Mucosa of stomach (tissue), 1 donor: ENCODE results near the gene ADAP2.
"Not testable (repeated sequence)": the region's sequence is repeated elsewhere in the genome, so short reads cannot be mapped to it uniquely, and the experiment has no call there.

Experiments
- H3K27me3 ChIP-seq: one replicate; pipeline ENCODE4 v1.7.0; 2013; ENCODE audit warnings: mild to moderate bottlenecking, low read length; ENCODE audit not compliant: control insufficient read depth, insufficient read depth
- H3K36me3 ChIP-seq: one replicate; pipeline ENCODE4 v1.7.0; 2013; ENCODE audit warnings: low read length; ENCODE audit not compliant: control insufficient read depth, insufficient read depth
- H3K4me1 ChIP-seq: one replicate; pipeline ENCODE4 v1.7.0; 2013; ENCODE audit warnings: mild to moderate bottlenecking, low read length; ENCODE audit not compliant: control insufficient read depth, insufficient read depth
- H3K4me3 ChIP-seq: one replicate; pipeline ENCODE4 v1.7.0; 2013; ENCODE audit warnings: low read length
- H3K9ac ChIP-seq: one replicate; pipeline ENCODE4 v1.7.0; 2013; ENCODE audit warnings: mild to moderate bottlenecking, low read length, moderate library complexity
- H3K9me3 ChIP-seq: one replicate; pipeline ENCODE4 v1.7.0; 2013; ENCODE audit warnings: mild to moderate bottlenecking, low read length, moderate library complexity; ENCODE audit not compliant: control insufficient read depth
- donor health status: Pancreatic carcinoma.

Gene ADAP2, protein sequence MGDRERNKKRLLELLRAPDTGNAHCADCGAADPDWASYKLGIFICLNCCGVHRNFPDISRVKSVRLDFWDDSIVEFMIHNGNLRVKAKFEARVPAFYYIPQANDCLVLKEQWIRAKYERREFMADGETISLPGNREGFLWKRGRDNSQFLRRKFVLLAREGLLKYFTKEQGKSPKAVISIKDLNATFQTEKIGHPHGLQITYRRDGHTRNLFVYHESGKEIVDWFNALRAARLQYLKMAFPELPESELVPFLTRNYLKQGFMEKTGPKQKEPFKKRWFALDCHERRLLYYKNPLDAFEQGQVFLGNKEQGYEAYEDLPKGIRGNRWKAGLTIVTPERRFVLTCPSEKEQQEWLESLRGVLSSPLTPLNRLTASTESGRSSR

DNA sequence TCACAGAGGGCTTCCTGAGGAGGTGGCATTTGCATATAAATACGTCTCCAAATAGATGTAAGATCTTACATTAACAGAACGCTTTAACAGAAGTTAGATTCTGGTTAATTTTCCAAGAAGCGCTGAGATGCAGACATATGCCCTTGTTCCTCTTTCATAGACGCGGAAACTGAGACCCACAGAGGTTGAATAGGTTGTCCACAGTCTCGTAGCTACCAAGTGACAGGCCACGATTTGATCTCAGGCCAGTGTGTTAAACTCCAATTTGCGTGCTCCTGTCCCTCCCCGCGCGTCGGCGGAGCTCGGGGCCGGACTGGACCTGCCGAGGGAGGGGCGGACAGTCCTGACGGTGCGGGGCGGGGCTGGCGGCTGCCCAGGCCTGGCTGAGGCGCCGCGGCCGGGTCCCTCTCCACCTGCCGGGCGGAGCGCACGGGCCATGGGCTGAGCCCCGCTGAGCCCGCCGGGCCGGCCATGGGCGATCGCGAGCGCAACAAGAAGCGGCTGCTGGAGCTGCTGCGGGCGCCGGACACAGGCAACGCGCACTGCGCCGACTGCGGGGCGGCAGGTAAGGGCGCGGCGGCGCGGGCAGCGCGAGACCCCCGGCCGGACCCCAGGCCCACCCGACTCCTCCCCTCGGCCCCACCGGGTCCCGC is at the start of gene ADAP2:
Gene ADAP2 (plus strand): TSS at position 402 of the 653 bp plus-strand sequence. CDS start 70 bp downstream, at position 472.
- peak within 1 kb of the TSS; percentile 53 for H3K9ac ChIP-seq
- H3K4me1 ChIP-seq: peaks cover 8% of the 10 kb centered on the region
- no peaks in the 10 kb centered on the region for H3K36me3 ChIP-seq
- H3K4me3 ChIP-seq: peak within 1 kb of the TSS; percentile 15
- no peaks in the 10 kb centered on the region for H3K9me3 ChIP-seq
- H3K27me3 ChIP-seq: peaks cover 41% of the 10 kb centered on the region

DNA sequence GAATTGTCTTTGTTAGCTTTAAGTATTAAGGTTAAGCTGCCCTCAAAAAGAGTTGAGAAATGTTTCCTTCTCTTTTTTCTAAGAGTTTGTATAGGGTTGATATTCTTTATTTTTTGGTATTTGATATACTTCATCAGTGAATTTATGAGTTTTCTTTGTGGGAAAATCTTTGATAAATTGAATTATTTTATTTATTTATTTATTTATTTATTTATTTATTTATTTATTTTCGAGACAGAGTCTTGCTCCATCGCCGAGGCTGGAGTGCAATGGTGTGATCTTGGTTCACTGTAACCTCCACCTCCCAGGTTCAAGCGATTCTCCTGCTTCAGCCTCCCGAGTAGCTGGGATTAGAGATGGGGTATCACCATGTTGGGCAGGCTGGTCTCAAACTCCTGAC is 35.6 kb upstream of the ADAP2 start:
- Histone ChIP-seq H3K9ac (no peak overlapping the region), H3K36me3 (no peaks in the 10 kb centered on the region), H3K4me1 (no peaks in the 10 kb centered on the region), H3K4me3 (no peak overlapping the region), H3K9me3 (no peaks in the 10 kb centered on the region), H3K27me3 (no peaks in the 10 kb centered on the region)

DNA sequence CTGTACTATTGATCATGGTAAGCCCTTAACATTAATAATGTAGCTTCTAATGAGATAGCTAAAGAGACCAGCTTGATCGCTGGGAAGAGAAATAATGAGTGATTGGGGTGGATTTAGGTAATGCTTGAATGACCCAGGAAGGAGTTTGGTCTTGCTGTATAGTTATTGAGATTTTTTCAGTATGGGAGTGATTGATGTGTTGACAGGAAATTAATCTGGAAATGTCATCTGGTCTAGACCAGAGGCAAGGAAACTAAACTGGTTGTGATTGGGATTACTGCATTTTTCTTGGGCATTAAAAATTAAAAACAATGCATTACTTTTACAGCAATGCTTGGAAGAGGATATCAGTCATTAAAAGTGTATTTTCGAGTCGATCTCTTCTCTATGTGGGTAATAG is 27.5 kb upstream of the ADAP2 start:
- peaks cover 4% of the 10 kb centered on the region for H3K36me3 ChIP-seq

DNA sequence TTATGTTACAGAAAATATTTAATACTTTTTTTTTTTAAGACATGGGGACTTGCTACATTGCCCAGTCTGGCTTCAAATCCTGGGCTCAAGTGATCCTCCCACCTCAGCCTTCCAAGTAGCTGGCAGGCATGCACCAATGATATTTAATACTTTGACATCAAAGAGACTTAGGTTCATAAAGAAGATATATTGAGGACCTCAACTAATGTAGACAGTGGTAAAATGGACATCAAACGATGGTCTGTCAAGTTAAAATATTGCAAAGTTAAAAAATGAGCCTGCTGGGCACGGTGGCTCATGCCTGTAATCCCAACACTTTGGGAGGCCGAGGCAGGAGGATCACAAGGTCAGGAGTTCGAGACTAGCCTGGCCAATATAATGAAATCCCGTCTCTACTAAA is 24.4 kb upstream of the ADAP2 start:
- Histone ChIP-seq H3K9ac (no peak overlapping the region), H3K4me3 (no peak overlapping the region), H3K9me3 (no peaks in the 10 kb centered on the region), H3K36me3 (peaks cover 4% of the 10 kb centered on the region), H3K27me3 (no peaks in the 10 kb centered on the region), H3K4me1 (peaks cover under 1% of the 10 kb centered on the region)

More for the DNA sequence above, 27.5 kb upstream of the ADAP2 start:
- H3K9ac ChIP-seq: no peak overlapping the region
- no peak overlapping the region for H3K4me3 ChIP-seq
- H3K27me3 ChIP-seq: no peaks in the 10 kb centered on the region
- H3K9me3 ChIP-seq: no peaks in the 10 kb centered on the region
- no peaks in the 10 kb centered on the region for H3K4me1 ChIP-seq

DNA sequence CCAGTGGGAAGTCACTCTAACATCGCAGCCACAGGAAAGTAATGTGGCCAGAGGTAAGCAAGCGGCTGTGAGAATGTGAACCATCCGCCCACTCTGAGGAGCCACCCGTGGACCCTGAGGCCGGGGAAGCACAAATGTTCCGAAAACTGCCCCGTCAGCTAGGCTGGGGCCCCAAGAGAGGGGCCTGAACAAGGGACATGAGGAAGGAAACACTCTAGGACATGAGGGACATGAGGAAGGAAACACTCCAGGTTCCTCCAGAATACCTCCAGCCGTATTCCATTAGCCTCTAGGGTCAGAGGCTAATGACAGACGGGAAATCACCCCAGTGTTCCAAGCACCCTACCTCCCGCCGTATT is 16.0 kb upstream of the ADAP2 start:
- H3K9me3 ChIP-seq: no peaks in the 10 kb centered on the region
- H3K36me3 ChIP-seq: no peaks in the 10 kb centered on the region
- no peaks in the 10 kb centered on the region for H3K27me3 ChIP-seq
- H3K4me3 ChIP-seq: peak overlapping the region; percentile 85
- H3K4me1 ChIP-seq: peaks cover 12% of the 10 kb centered on the region
- H3K9ac ChIP-seq: peak overlapping the region; percentile 92

DNA sequence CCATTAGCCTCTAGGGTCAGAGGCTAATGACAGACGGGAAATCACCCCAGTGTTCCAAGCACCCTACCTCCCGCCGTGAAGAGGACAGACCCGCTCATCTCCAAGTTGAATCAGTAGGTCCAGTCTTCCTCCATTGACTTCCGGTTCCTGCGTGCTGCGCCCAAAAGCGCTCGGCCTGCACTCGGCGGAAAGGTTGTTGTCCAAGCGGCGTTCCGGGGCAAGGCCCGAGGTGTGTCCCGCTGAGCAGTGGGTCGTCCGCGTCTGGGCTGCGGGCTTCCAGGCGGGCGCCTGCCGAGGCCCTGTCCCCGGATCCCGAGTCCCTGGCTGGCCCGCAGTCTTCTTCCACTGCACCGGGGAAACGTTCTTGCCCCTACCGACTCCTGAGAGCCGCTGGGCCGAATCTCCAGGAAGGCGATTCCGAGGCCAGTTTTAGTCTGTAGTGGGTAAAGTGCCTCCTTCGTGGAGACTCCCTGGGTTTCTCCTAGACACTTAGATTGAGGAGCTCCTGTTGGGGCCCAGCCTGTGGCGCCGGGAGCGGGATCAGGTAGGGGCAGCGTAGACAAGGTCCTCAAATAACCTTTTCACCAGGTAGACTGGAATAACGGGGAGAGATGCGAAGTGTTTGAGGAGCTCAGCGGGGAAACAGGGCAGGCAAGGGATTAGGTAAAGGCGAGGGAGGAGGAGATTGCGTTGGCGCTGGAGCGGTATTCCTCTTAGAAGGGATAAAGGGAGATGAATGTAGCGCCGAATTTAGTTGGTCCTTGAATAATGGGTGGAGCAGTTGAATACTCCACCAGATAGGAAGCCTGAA is 15.4 kb upstream of the ADAP2 start, which contains the start of gene TEFM:
Gene TEFM (minus strand): TSS at position 138 of the 811 bp plus-strand sequence. CDS start 40 bp downstream, at position 98.
- Histone ChIP-seq H3K36me3 (no peaks in the 10 kb centered on the region), H3K4me1 (peaks cover 12% of the 10 kb centered on the region), H3K9ac (peak within 1 kb of the TSS; percentile 92)

DNA sequence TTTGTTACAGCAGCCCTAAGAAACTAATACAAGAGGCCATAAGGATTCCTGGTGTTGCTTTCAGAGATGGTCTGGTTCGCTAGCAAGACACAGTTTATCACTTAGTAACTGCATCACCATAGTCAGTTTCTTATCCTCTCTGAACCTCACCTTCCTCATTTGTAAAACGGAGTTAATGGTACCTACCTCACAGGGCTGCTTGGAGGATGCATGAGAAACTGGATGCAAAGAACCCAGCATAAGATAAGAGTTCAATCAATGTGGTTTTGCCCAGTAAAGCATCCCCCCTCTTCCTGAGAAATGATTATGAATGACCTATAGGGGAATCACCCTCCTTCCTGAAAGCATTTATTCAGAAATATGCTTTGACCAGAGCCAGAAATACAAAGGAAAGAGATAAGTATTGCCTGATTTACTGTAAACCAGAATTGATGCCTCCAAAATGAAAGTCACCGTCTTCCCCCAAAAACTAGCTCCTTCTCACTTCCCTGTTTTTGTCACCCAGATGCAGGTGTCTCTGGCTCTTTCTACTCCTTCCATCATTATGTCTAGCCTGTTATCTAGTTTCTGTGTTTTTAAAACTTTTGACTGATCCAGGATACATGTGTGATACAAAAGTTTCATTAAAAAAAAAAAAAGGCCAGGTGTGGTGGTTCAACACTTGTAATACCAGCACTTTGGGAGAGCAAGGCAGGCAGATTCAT is 12.9 kb upstream of the ADAP2 start:
- Histone ChIP-seq H3K4me3 (no peak overlapping the region), H3K9ac (no peak overlapping the region), H3K9me3 (no peaks in the 10 kb centered on the region), H3K4me1 (peaks cover 8% of the 10 kb centered on the region), H3K36me3 (no peaks in the 10 kb centered on the region), H3K27me3 (no peaks in the 10 kb centered on the region)

More for the DNA sequence above, 15.4 kb upstream of the ADAP2 start, which contains the start of gene TEFM:
- H3K4me3 ChIP-seq: peak within 1 kb of the TSS; percentile 85
- no peaks in the 10 kb centered on the region for H3K27me3 ChIP-seq
- H3K9me3 ChIP-seq: no peaks in the 10 kb centered on the region

DNA sequence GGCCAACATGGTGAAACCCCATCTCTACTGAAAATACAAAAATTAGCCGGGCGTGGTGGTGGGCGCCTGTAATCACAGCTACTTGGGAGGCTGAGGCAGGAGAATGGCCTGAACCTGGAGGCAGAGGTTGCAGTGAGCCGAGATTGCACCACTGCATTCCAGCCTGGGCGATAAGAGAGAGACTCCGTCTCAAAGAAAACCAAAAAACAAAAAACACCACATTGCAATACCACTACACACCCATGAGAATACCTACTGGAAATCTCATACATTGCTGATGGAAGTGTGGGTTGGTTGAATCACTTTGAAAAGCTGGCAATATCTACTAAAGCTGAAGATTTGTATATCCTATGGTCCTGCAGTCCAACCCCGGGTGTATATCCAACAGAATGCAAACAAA is 11.6 kb upstream of the ADAP2 start:
- H3K4me1 ChIP-seq, H3K36me3 ChIP-seq, H3K9ac ChIP-seq, H3K9me3 ChIP-seq, H3K4me3 ChIP-seq, H3K27me3 ChIP-seq: not testable (repeated sequence)

DNA sequence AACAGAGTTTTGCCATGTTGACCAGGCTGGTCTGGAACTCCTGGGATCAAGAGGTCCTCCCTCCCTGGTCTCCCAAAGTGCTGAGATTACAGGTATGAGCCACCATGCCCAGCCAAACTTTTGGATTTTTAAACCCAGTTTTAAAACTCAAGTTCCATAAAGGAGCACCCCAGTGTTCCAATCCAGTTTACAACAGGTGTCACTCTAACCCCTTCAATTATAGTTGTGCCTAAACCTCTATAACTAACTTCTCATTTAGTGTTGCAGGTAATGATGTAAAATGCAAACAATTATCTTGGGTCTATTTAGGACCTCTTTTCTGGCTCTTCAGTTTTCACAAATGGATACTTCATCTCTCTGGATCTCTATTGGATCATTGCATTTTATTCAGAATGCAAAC is 7.8 kb upstream of the ADAP2 start:
- Histone ChIP-seq H3K27me3 (no peaks in the 10 kb centered on the region), H3K4me3 (no peak overlapping the region), H3K36me3 (no peaks in the 10 kb centered on the region), H3K9ac (no peak overlapping the region), H3K4me1 (no peaks in the 10 kb centered on the region), H3K9me3 (no peaks in the 10 kb centered on the region)

DNA sequence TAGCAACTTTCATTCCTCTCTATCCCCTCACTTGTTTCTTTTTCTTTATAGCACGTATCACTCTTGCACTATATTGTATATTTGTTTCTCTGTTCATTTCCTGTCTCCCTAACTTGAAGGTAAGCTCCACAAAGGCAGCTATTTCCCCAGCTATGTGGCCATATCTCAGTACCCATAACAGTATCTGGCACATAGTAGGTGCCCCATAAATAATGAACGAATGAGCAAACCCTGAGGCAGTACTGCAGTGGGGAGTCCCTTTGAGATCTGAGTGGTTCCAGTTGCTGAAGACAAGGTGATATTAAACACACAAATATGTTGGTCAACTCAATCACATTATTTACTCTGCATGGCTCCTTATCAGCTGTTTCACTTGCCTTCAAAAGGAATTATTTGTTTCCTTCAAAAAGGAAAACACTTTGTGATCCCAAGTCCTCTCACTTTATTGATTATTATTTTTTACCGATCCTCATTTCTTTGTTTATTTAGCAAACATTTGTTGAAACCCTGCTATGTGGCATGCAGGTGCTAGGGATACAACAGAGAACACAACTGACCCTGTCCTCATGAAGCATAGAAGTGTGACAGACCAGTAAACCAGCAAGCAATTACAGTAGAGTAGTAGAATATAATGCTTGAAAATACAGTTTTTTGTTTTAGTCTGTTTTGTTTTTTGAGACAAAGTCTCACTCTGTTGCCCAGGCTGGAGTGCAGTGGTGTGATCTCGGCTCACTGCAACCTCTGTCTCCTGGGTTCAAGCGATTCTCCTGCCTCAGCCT is 5.7 kb upstream of the ADAP2 start:
- no peaks in the 10 kb centered on the region for H3K9me3 ChIP-seq
- H3K9ac ChIP-seq: no peak overlapping the region
- no peaks in the 10 kb centered on the region for H3K36me3 ChIP-seq
- H3K27me3 ChIP-seq: peaks cover 9% of the 10 kb centered on the region
- H3K4me1 ChIP-seq: no peaks in the 10 kb centered on the region
- H3K4me3 ChIP-seq: no peak overlapping the region

DNA sequence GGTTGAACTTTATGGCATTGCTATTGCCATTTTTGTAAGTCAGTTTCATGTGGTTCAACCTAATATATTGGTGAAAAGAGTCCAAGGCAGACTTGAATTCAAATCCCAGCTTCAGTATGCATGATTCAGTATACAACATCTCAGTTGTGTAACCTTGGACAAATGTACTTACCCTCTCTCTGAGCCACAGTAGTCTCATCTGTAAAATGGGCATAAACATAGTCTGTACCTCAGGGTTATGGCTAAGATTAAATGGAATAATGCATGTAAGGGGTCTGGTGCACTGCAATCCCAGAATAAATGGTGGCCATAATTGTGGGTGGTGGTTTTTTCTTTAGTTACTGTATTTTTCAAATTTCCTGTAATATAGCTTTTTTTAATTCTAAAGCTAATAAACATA is 4.7 kb upstream of the ADAP2 start:
- Histone ChIP-seq H3K4me1 (no peaks in the 10 kb centered on the region), H3K9ac (no peak overlapping the region), H3K4me3 (no peak overlapping the region), H3K9me3 (no peaks in the 10 kb centered on the region), H3K27me3 (peaks cover 19% of the 10 kb centered on the region), H3K36me3 (no peaks in the 10 kb centered on the region)
